Bronchial epithelial cell (primary cell): Measurements from ENCODE around the gene FNDC10. TPM values are rescaled to one million over a fixed set of nuclear protein-coding genes. Genes with fewer than 3 reads are reported as not detected.

Experiments
- DNase-seq: peaks from one replicate; pipeline ENCODE4 v3.0.0-alpha.2; 2010; ENCODE audit warnings: low read depth
- FAIRE-seq: peaks from 2 replicates; lab custom pipeline; 2011; peaks lifted over from hg19 to GRCh38; lab: Jason Lieb, UNC
- H3K27me3 ChIP-seq: 2 replicates; pipeline ENCODE4 v1.5.1; 2011; ENCODE audit warnings: low read length; ENCODE audit not compliant: control insufficient read depth, insufficient read depth
- H3K36me3 ChIP-seq: 2 replicates; pipeline ENCODE4 v1.5.1; 2011; ENCODE audit warnings: low read length; ENCODE audit not compliant: control insufficient read depth, insufficient read depth
- H3K4me3 ChIP-seq: 2 replicates; pipeline ENCODE4 v1.5.1; 2011; ENCODE audit warnings: mild to moderate bottlenecking, low read depth, low read length, control low read depth
- CTCF ChIP-seq: IDR thresholded peaks from 2 replicates; pipeline ENCODE4 v1.5.1; 2011; ENCODE audit warnings: mild to moderate bottlenecking, moderate library complexity, low read length, control low read depth, inconsistent platforms; ENCODE audit not compliant: insufficient read depth, severe bottlenecking
- total RNA-seq: library from RNA; depleted of rRNA; stranded (reverse); fragments of >200 nt; gene quantifications from 2 replicates; pipeline ENCODE4 v1.2.1, GENCODE V29; 2014

Gene FNDC10
- total RNA-seq, 1 donor from 2014 or later: 0.26 TPM

GRCh38 chr1:1609822-1610485 is 10.0 kb upstream of the FNDC10 start:
- Histone ChIP-seq H3K4me3 (no peak overlapping the region), H3K36me3 (no peaks in the 10 kb centered on the region), H3K27me3 (no peaks in the 10 kb centered on the region)
- TF ChIP-seq CTCF: no peak
- DNase-seq: no peak
- no peak for FAIRE-seq

- H3K4me3 ChIP-seq: no peak overlapping the region
- H3K36me3 ChIP-seq: no peaks in the 10 kb centered on the region
Measured at GRCh38 chr1:1606232-1606631, 6.3 kb upstream of the FNDC10 start.

DNA sequence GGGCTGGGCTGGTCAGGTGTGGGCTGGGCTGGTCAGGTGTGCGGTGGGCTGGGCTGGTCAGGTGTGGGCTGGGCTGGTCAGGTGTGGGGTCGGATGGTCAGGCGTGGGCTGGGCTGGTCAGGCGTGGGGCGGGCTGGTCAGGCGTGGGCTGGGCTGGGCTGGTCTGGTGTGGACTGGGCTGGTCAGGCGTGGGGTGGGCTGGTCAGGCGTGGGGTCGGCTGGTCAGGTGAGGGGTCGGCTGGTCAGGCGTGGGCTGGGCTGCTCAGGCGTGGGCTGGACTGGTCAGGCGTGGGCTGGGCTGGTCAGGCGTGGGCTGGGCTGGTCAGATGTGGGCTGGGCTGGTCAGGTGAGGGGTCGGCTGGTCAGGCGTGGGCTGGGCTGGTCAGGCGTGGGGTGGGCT is 5.8 kb upstream of the FNDC10 start:
- no peak for TF ChIP-seq CTCF
- no peak for FAIRE-seq
- Histone ChIP-seq H3K27me3 (no peaks in the 10 kb centered on the region), H3K4me3 (no peak overlapping the region), H3K36me3 (no peaks in the 10 kb centered on the region)
- no peak for DNase-seq

More at GRCh38 chr1:1606232-1606631, 6.3 kb upstream of the FNDC10 start:
- FAIRE-seq (no peak), DNase-seq (no peak)
- H3K27me3 ChIP-seq: no peaks in the 10 kb centered on the region
- TF ChIP-seq CTCF: no peak

DNA sequence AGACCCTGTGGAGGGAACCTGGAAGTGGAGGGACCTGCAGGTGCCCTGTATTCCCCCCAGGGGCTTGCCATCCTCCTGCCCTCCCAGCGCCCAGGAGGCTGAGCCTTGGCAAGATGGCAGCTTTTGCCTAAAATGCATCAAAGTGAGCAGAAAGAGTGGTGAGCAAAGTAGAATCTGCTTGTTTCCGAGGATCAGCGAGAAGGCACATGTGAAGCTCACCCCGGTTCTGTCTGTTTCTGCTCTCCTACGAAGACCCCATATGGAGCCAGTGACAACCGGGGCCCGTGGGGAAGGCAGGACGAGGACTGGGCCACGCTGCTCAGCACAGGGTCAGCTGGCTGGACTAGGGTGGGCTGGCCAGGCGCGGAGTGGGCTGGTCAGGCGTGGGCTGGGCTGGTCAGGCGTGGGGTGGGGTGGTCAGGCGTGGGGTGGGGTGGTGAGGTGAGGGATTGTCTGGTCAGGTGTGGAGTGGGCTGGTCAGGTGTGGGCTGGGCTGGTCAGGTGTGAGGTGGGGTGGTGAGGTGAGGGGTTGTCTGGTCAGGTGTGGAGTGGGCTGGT is 5.2 kb upstream of the FNDC10 start:
- no peak for TF ChIP-seq CTCF
- DNase-seq (no peak), FAIRE-seq (no peak)
- H3K4me3 ChIP-seq: no peak overlapping the region
- no peaks in the 10 kb centered on the region for H3K27me3 ChIP-seq
- H3K36me3 ChIP-seq: no peaks in the 10 kb centered on the region

GRCh38 chr1:1604374-1605033 is 4.6 kb upstream of the FNDC10 start:
- Histone ChIP-seq H3K4me3 (no peak overlapping the region), H3K27me3 (no peaks in the 10 kb centered on the region), H3K36me3 (no peaks in the 10 kb centered on the region)
- FAIRE-seq (no peak), DNase-seq (no peak)
- no peak for TF ChIP-seq CTCF
